GM12878 (cell line): ENCODE measurements around the gene SPATA24. TPM values are rescaled to one million over a fixed set of nuclear protein-coding genes. Genes with fewer than 3 reads are reported as not detected.
A peak's percentile ranks its signal among the peaks of the same experiment; 100 is the strongest.

ENCODE experiments used
- ATAC-seq: fragments of 200-7000 bp; cut with Tn5 transposase; 3 replicates; pipeline ENCODE4 v1.9.1; 2020; ENCODE audit warnings: mild to moderate bottlenecking, moderate library complexity
- BruUV-seq: library from RNA; stranded (reverse); fragments of 400-500 nt; replicated peaks from 2 replicates; lab custom pipeline; 2021; lab: Mats Ljungman, UMichigan
- CTCF ChIA-PET: fragments of 300-600 bp; sonication (Branson Sonifier 250); formaldehyde crosslinking; extraction: SDS; loops from one replicate; lab custom pipeline; 2021; ENCODE audit warnings: inconsistent platforms; lab: Yijun Ruan, JAX
- POLR2A ChIA-PET: fragments of 350-600 bp; formaldehyde crosslinking; extraction: SDS; loops from one replicate; lab custom pipeline; 2021; ENCODE audit warnings: inconsistent platforms; lab: Charles Lee
- RAD21 ChIA-PET: fragments of 300-600 bp; sonication (Branson Sonifier 250); formaldehyde crosslinking; loops from one replicate; lab custom pipeline; 2023; ENCODE audit warnings: antibody characterized with exemption; ENCODE audit not compliant: unreplicated experiment; lab: Charles Lee
- SMC1A ChIA-PET: fragments of 300-600 bp; sonication (Branson Sonifier 250); formaldehyde crosslinking; loops from one replicate; lab custom pipeline; 2023; ENCODE audit not compliant: unreplicated experiment, uncharacterized antibody; lab: Charles Lee
- DNase-seq: peaks from one replicate; pipeline ENCODE4 v3.0.0-alpha.2; 2011; ENCODE audit warnings: low read depth, low spot score
- FAIRE-seq: peaks from 3 replicates; lab custom pipeline; 2011; peaks lifted over from hg19 to GRCh38; lab: Jason Lieb, UNC
- H2AFZ ChIP-seq: 2 replicates; pipeline ENCODE4 v1.6.0; 2011; ENCODE audit warnings: low read depth, low read length, control low read depth; ENCODE audit not compliant: control insufficient read depth
- H3K27ac ChIP-seq: 2 replicates; pipeline ENCODE4 v1.5.1; 2011; ENCODE audit warnings: control low read depth; ENCODE audit not compliant: control insufficient read depth, insufficient read depth
- H3K27me3 ChIP-seq, 2 experiments: replicated peaks in 1 of 2; 2 replicates each; pipeline versions ENCODE4 v1.6.0 to v1.6.1; 2011; ENCODE audit warnings: low read length in 1 of 2; ENCODE audit not compliant: control insufficient read depth in 2 of 2, insufficient read depth in 2 of 2
- H3K36me3 ChIP-seq, 2 experiments: 2 replicates each; pipeline ENCODE4 v1.5.1; 2011; ENCODE audit warnings: low read length in 1 of 2; ENCODE audit not compliant: control insufficient read depth in 2 of 2, insufficient read depth in 2 of 2
- H3K4me1 ChIP-seq: 2 replicates; pipeline ENCODE4 v1.6.1; 2011; ENCODE audit warnings: mild to moderate bottlenecking, low read length, moderate library complexity, mixed read lengths; ENCODE audit not compliant: control insufficient read depth, insufficient read depth
- H3K4me2 ChIP-seq: 2 replicates; pipeline ENCODE4 v1.6.0; 2011; ENCODE audit warnings: control low read depth; ENCODE audit not compliant: control insufficient read depth, insufficient read depth
- H3K4me3 ChIP-seq: fragments of 200-600 bp; sonication (generic); 2 replicates; pipeline ENCODE4 v1.5.1; 2016
- H3K79me2 ChIP-seq: 2 replicates; pipeline ENCODE4 v1.6.0; 2011; ENCODE audit warnings: low read length; ENCODE audit not compliant: control insufficient read depth, insufficient read depth
- H3K9ac ChIP-seq: 2 replicates; pipeline ENCODE4 v1.8.0; 2011; ENCODE audit warnings: low read length, control low read depth, mixed read lengths; ENCODE audit not compliant: control insufficient read depth, insufficient read depth
- H3K9me3 ChIP-seq: replicated peaks from 3 replicates; pipeline ENCODE4 v1.5.1; 2011; ENCODE audit warnings: mild to moderate bottlenecking, low read length; ENCODE audit not compliant: control insufficient read depth, insufficient read depth
- H4K20me1 ChIP-seq: 2 replicates; pipeline ENCODE4 v1.6.0; 2011; ENCODE audit not compliant: control insufficient read depth, insufficient read depth
- MLLT1 ChIP-seq: fragments of 450-650 bp; IDR thresholded peaks from 2 replicates; pipeline ENCODE4 v1.6.1; 2016; ENCODE audit warnings: mild to moderate bottlenecking
- whole genome bisulfite sequencing: methylation state at CpG from one replicate; pipeline ENCODE4 v1.1.6; 2016; ENCODE audit warnings: low lambda C conversion rate; ENCODE audit not compliant: insufficient replicate concordance, insufficient coverage; ENCODE audit errors: missing lambda C conversion rate; 5-methylcytosine and 5-hydroxymethylcytosine counted together
- in situ Hi-C: fragments of 300-500 bp; cut with MboI; formaldehyde crosslinking; loops from 9 replicates; pipeline ENCODE4 v1.14.3; 2018; ENCODE audit warnings: mixed read lengths
- intact Hi-C: fragments of 100-400 bp; cut with micrococcal nuclease; formaldehyde crosslinking; loops from one replicate; pipeline ENCODE4 v1.14.2; 2022; ENCODE audit not compliant: unreplicated experiment
- polyA plus RNA-seq, 11 experiments: library from polyadenylated mRNA; depleted of rRNA in 4 of 11; unstranded in 6 of 11; stranded (reverse) in 5 of 11; fragments of >200 nt; fragmentation: Nextera tagmentation in 4 of 11; fragmentation: Illumina TruSeq in 1 of 11; extraction: Ambion mirVana in 4 of 11; extraction: Trizol in 1 of 11; gene quantifications; 1 replicate in 1 of 11; 2 replicates in 10 of 11; pipeline versions ENCODE4 v1.2.1 to v1.2.3, GENCODE V29; 2011 to 2016; ENCODE audit warnings: inconsistent platforms in 2 of 11, missing spikeins in 2 of 11, low read depth in 1 of 11
- total RNA-seq, 4 experiments: library from RNA; depleted of rRNA in 3 of 4; stranded (reverse); fragments of >200 nt in 3 of 4; fragmentation: Illumina TruSeq in 1 of 4; extraction: Trizol in 1 of 4; gene quantifications; 2 replicates each; pipeline versions ENCODE4 v1.2.1 to v1.2.3, GENCODE V29; 2013 to 2021
- TF ChIP-seq, protein P1 (sequence below): fragments of 150-350 bp; IDR thresholded peaks from 2 replicates; pipeline ENCODE4 v1.6.1; 2016; ENCODE audit warnings: low read depth, low read length

SPATA24 gene
- total and polyA plus RNA-seq, 10 of the 15 experiments (the other 5 are each of a cell fraction or from before 2014, with no cell fraction given), result 4.1 to 9.8 (median 7.3) TPM

DNA sequence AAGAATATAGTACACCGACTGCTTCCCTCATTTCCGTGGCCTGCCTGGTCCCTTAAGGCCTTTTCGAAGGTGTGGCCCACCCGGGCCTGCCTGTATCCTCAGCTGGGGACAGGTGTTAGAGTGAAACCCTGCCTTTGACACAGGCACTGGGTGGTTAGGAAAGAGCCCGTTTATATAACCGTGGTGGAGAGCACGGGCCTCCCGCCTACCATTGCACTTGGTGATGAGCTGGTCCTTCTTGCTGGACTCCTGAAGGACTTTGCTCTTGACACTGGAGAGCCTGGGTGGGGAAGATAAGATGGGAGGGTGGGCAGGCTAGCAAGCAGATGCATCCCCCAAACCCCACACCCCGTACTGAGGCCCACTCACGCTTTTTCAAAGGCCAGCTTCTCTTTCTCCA, 2.3 kb downstream of the SPATA24 start:
- Histone ChIP-seq H2AFZ (no peak overlapping the region), H3K4me3 (no peak overlapping the region), H3K9me3 (no peaks in the 10 kb centered on the region; the same call in 2 of the 3 replicates), H3K9ac (no peak overlapping the region), H3K4me2 (no peak overlapping the region), H3K27me3 (no peaks in the 10 kb centered on the region), H3K36me3 (peaks cover 0 to 2% of the 10 kb centered on the region in 2 experiments; a peak in 1 of 4 replicates), H3K27ac (no peak overlapping the region), H3K4me1 (peaks cover 29% of the 10 kb centered on the region), H4K20me1 (no peaks in the 10 kb centered on the region), H3K79me2 (peaks cover 3% of the 10 kb centered on the region)
- FAIRE-seq, result no peak
- intact Hi-C loops, result no loop called here
- SMC1A ChIA-PET, result interaction anchor here (0.7 to 5.0 kb wide), 4 partner anchors 11 to 19 kb away, joined by 3 to 19 read pairs (median 16); partner anchors contain the start of gene MZB1
- CTCF ChIA-PET, result interaction anchor here (1.0 to 3.5 kb wide), 6 partner anchors 11 to 151 kb away, joined by 3 to 26 read pairs (median 4); partner anchors contain the start of gene MZB1
- RAD21 ChIA-PET, result interaction anchor here (0.5 to 3.1 kb wide), 4 partner anchors 11 to 203 kb away, joined by 3 to 17 read pairs (median 8); partner anchors contain the start of genes MZB1 and SIL1
- TF ChIP-seq, protein P1, sequence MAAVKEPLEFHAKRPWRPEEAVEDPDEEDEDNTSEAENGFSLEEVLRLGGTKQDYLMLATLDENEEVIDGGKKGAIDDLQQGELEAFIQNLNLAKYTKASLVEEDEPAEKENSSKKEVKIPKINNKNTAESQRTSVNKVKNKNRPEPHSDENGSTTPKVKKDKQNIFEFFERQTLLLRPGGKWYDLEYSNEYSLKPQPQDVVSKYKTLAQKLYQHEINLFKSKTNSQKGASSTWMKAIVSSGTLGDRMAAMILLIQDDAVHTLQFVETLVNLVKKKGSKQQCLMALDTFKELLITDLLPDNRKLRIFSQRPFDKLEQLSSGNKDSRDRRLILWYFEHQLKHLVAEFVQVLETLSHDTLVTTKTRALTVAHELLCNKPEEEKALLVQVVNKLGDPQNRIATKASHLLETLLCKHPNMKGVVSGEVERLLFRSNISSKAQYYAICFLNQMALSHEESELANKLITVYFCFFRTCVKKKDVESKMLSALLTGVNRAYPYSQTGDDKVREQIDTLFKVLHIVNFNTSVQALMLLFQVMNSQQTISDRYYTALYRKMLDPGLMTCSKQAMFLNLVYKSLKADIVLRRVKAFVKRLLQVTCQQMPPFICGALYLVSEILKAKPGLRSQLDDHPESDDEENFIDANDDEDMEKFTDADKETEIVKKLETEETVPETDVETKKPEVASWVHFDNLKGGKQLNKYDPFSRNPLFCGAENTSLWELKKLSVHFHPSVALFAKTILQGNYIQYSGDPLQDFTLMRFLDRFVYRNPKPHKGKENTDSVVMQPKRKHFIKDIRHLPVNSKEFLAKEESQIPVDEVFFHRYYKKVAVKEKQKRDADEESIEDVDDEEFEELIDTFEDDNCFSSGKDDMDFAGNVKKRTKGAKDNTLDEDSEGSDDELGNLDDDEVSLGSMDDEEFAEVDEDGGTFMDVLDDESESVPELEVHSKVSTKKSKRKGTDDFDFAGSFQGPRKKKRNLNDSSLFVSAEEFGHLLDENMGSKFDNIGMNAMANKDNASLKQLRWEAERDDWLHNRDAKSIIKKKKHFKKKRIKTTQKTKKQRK, result no peak
- TF ChIP-seq MLLT1, result peak; percentile 66
- WGBS, result 87% methylated on average over 10 of the region's 10 CpGs
- ATAC-seq, result no peak
- DNase-seq, result no peak
- POLR2A ChIA-PET, result interaction anchor here (0.5 to 7.0 kb wide), 4 partner anchors 10 to 127 kb away, joined by 3 to 74 read pairs (median 12); partner anchors contain the start of genes DNAJC18 and MZB1
- in situ Hi-C loops, result no loop called here
- no TSS peak for BruUV-seq
